SK-N-MC (cell line): ENCODE measurements around the gene ZNF595.
"Not testable (repeated sequence)": the region's sequence is repeated elsewhere in the genome, so short reads cannot be mapped to it uniquely, and the experiment has no call there.

Source experiments
- EZH2 ChIP-seq: fragments of 200-600 bp; sonication (generic); IDR thresholded peaks from one replicate; pipeline ENCODE4 v1.6.1; 2017; ENCODE audit warnings: antibody characterized with exemption
- FOXP2 ChIP-seq: optimal IDR thresholded peaks from 2 replicates; pipeline ENCODE3; 2011; ENCODE audit warnings: mild to moderate bottlenecking, moderate library complexity; ENCODE audit not compliant: insufficient read depth; ENCODE audit errors: extremely low read length, control extremely low read depth
- POLR2AphosphoS5 ChIP-seq: IDR thresholded peaks from 2 replicates; pipeline ENCODE4 v1.6.1; 2012; ENCODE audit warnings: mild to moderate bottlenecking, low read depth, low read length, borderline replicate concordance

DNA sequence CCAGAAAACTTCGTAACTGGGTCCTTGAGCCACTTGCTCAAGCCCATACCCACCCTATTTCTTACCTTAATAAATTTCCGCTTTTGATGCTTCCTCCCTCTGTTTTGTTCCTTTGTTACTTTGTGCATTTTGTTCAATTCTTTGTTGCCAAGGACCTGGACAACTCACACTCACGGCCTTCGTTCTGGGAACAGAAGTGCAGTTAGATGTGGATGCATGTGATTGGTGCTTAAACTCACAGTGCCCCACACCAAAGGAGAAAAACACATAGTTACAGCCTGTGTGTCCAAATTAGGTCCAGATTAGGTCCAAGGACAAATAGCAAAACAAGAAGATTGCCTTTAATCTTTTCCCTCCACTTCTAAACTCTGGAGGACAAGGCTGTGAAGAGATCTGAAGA, 1.9 kb upstream of the ZNF595 start:
- not testable (repeated sequence) for TF ChIP-seq EZH2, POLR2AphosphoS5, FOXP2
